HepG2 (cell line): ENCODE data around the gene DND1. TPM values are rescaled to one million over a fixed set of nuclear protein-coding genes. Genes with fewer than 3 reads are reported as not detected.

Source experiments
- EEA1 ChIP-seq: sonication (generic); formaldehyde crosslinking; IDR thresholded peaks from 2 replicates; pipeline ENCODE4 v1.5.1; 2020; ENCODE audit warnings: mild to moderate bottlenecking, missing genetic modification reagents, borderline replicate concordance
- FOXM1 ChIP-seq: sonication (generic); formaldehyde crosslinking; IDR thresholded peaks from 2 replicates; pipeline ENCODE4 v1.5.0; 2020; ENCODE audit warnings: missing genetic modification reagents
- HNF1B ChIP-seq: sonication (generic); formaldehyde crosslinking; IDR thresholded peaks from 2 replicates; pipeline ENCODE4 v1.5.1; 2020; ENCODE audit warnings: mild to moderate bottlenecking, moderate library complexity, missing genetic modification reagents
- RBFOX2 ChIP-seq: fragments of 200-400 bp; formaldehyde crosslinking; IDR thresholded peaks from 2 replicates; pipeline ENCODE4 v1.6.1; 2017; ENCODE audit warnings: low read depth, mild to moderate bottlenecking, low read length
- SMAD9 ChIP-seq: sonication (generic); formaldehyde crosslinking; IDR thresholded peaks from 2 replicates; pipeline ENCODE4 v1.5.1; 2020; ENCODE audit warnings: mild to moderate bottlenecking, missing genetic modification reagents
- SP140L ChIP-seq: sonication (generic); formaldehyde crosslinking; IDR thresholded peaks from 2 replicates; pipeline ENCODE4 v1.4.0; 2020; ENCODE audit warnings: missing genetic modification reagents, borderline replicate concordance
- SSRP1 ChIP-seq: IDR thresholded peaks from 2 replicates; pipeline ENCODE4 v1.6.1; 2016; ENCODE audit warnings: control low read depth
- THAP8 ChIP-seq: sonication (generic); formaldehyde crosslinking; IDR thresholded peaks from 2 replicates; pipeline ENCODE4 v1.5.1; 2020; ENCODE audit warnings: missing genetic modification reagents, mild to moderate bottlenecking, borderline replicate concordance
- TOE1 ChIP-seq: sonication (generic); formaldehyde crosslinking; IDR thresholded peaks from 2 replicates; pipeline ENCODE4 v1.4.0; 2020; ENCODE audit warnings: mild to moderate bottlenecking, missing genetic modification reagents
- ZBTB40 ChIP-seq, 2 experiments: fragments of 450-650 bp in 1 of 2; sonication (generic) in 1 of 2; formaldehyde crosslinking in 1 of 2; IDR thresholded peaks; 2 replicates each; pipeline versions ENCODE4 v1.6.1 to v1.8.0; 2016 to 2022; ENCODE audit warnings: antibody characterized with exemption in 1 of 2, mild to moderate bottlenecking in 1 of 2, missing genetic modification reagents in 1 of 2
- ZNF18 ChIP-seq: sonication (generic); formaldehyde crosslinking; IDR thresholded peaks from 2 replicates; pipeline ENCODE4 v1.8.0; 2022; ENCODE audit warnings: mild to moderate bottlenecking, missing genetic modification reagents; ENCODE audit not compliant: insufficient replicate concordance
- ZNF563 ChIP-seq: sonication (generic); formaldehyde crosslinking; IDR thresholded peaks from 2 replicates; pipeline ENCODE4 v1.8.0; 2022; ENCODE audit warnings: mild to moderate bottlenecking, moderate library complexity, missing genetic modification reagents
- ZNF629 ChIP-seq: sonication (generic); formaldehyde crosslinking; conservative IDR thresholded peaks from 2 replicates; pipeline ENCODE4 v1.5.0; 2020; ENCODE audit warnings: missing genetic modification reagents
- ZSCAN25 ChIP-seq: sonication (generic); formaldehyde crosslinking; IDR thresholded peaks from 2 replicates; pipeline ENCODE4 v1.8.0; 2022; ENCODE audit warnings: mild to moderate bottlenecking, missing genetic modification reagents
- polyA plus RNA-seq, 8 experiments: library from polyadenylated mRNA; depleted of rRNA in 3 of 8; stranded (reverse) in 7 of 8; unstranded in 1 of 8; fragments of >200 nt; fragmentation: Illumina TruSeq in 4 of 8; extraction: Trizol in 4 of 8; gene quantifications; 2 replicates each; pipeline versions ENCODE4 v1.2.1 to v1.2.3, GENCODE V29; 2011 to 2016; ENCODE audit warnings: low read depth in 4 of 8, missing spikeins in 1 of 8, mixed read lengths in 1 of 8; ENCODE audit not compliant: insufficient read depth in 1 of 8
- total RNA-seq, 5 experiments: library from RNA; depleted of rRNA; stranded (reverse); fragments of >200 nt; fragmentation: Illumina TruSeq; extraction: Trizol; gene quantifications; 2 replicates each; pipeline ENCODE4 v1.2.3, GENCODE V29; 2016; ENCODE audit warnings: low read depth in 1 of 5

DND1 gene
- total and polyA plus RNA-seq, 2 of the 13 experiments (the other 11 are each of a cell fraction or from before 2014, with no cell fraction given), result 0.48 to 0.55 TPM

DNA sequence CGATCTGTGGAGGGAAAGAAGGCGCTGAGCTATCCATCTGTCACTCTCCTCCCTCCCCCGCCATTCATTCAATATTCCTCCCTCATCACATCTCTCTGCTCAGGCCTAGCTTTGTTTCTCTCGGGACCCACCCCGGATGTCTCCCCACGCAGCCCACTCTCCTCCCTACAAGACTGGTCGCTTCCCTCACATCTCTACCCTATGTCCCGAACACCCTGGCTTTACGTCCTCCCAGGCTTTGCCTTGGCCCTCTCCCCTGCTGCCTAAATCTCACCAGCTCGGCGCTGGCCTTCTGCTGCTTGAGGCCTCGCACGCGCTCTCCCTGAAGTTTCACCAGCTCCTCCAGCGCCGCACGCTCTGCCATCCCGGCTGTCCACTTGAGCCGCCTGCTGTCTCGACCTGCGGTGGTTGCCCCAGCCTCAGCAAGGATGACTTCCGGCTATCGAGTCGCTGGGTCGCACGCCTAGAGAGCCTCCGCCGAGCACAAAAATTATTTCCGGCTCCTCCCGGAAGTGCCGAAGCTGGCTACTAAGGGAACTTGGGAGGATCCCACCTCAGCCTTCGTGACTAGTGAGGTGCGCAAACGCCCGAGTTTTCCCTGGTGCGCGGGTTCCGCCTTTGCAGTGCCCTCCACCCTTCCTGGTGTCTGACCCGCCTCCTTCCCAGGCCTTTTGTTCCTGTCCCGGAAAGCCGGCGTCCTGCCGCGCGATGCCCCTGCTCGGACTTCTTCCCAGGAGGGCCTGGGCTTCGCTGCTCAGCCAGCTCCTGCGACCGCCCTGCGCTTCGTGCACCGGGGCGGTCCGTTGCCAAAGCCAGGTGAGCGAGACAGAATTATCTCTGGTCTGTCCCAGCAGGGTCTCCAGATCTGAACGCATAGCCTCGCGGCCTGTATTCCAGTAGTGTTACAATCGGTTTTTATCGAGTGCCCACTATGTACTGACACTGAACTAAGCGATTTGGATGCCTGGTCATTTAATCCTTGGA lies 17.9 kb upstream of the DND1 start, which contains the start of the genes HARS1 and HARS2 (continued):
- TF ChIP-seq ZNF18 (CRISPR knock-in tag), result no peak
- TF ChIP-seq ZSCAN25 (CRISPR knock-in tag), result no peak; the same call in 1 of the 2 replicates
- TF ChIP-seq FOXM1, result peak; percentile 85; the same call in 1 of the 2 replicates
- TF ChIP-seq EEA1 (CRISPR knock-in tag), result peak; percentile 67; the same call in 1 of the 2 replicates
- TF ChIP-seq ZNF563 (CRISPR knock-in tag), result peak; percentile 86
- no peak; the same call in 1 of the 2 replicates for TF ChIP-seq TOE1 (CRISPR knock-in tag)
- TF ChIP-seq ZBTB40 (IDR thresholded peaks at IDR 0.05), result peak; percentile 72
- peak; percentile 38; the same call in 1 of the 2 replicates for TF ChIP-seq ZBTB40 (CRISPR knock-in tag; IDR thresholded peaks at IDR 0.05)
- TF ChIP-seq SP140L (CRISPR knock-in tag), result peak; percentile 69
- TF ChIP-seq HNF1B (CRISPR knock-in tag), result peak; percentile 94
- TF ChIP-seq THAP8 (CRISPR knock-in tag), result peak; percentile 62; the same call in 1 of the 2 replicates
- no peak for TF ChIP-seq SSRP1
- no peak for TF ChIP-seq SMAD9 (CRISPR knock-in tag)
- TF ChIP-seq RBFOX2, result peak; percentile 88
- 0 out of 2 replicates have a peak, but pooled peaks have one; percentile 16 for TF ChIP-seq ZNF629 (CRISPR knock-in tag)
